Measurements from ENCODE around the gene ZNF579. TPM values are rescaled to one million over a fixed set of nuclear protein-coding genes. Genes with fewer than 3 reads are reported as not detected.

ZNF579 gene
- total and polyA plus RNA-seq, 2 of the 13 experiments (the other 11 are each of a cell fraction or from before 2014, with no cell fraction given), result 2.1 to 2.9 TPM

GRCh38 chr19:55624109-55625003 lies 43.7 kb upstream of the ZNF579 start, which contains the start of gene ZNF784 (continued):
- TF ChIP-seq, protein P1, sequence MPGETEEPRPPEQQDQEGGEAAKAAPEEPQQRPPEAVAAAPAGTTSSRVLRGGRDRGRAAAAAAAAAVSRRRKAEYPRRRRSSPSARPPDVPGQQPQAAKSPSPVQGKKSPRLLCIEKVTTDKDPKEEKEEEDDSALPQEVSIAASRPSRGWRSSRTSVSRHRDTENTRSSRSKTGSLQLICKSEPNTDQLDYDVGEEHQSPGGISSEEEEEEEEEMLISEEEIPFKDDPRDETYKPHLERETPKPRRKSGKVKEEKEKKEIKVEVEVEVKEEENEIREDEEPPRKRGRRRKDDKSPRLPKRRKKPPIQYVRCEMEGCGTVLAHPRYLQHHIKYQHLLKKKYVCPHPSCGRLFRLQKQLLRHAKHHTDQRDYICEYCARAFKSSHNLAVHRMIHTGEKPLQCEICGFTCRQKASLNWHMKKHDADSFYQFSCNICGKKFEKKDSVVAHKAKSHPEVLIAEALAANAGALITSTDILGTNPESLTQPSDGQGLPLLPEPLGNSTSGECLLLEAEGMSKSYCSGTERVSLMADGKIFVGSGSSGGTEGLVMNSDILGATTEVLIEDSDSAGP (CRISPR knock-in tag; IDR thresholded peaks at IDR 0.05; ENCODE audit: borderline replicate concordance), result peak; percentile 29; the same call in 1 of the 2 replicates
- TF ChIP-seq ZUFSP (CRISPR knock-in tag; IDR thresholded peaks at IDR 0.05; ENCODE audit: borderline replicate concordance) (no peak), MTA3 (CRISPR knock-in tag; IDR thresholded peaks at IDR 0.05) (no peak), ONECUT2 (CRISPR knock-in tag; IDR thresholded peaks at IDR 0.05) (no peak), ZNF350 (CRISPR knock-in tag; IDR thresholded peaks at IDR 0.05; ENCODE audit: borderline replicate concordance, low read depth) (peak; percentile 21; the same call in 1 of the 2 replicates), JUN (CRISPR knock-in tag; IDR thresholded peaks at IDR 0.05) (no peak; the same call in 1 of the 2 replicates), MXI1 (IDR thresholded peaks at IDR 0.05; ENCODE audit: borderline replicate concordance, low read depth, low read length) (peak; percentile 53; the same call in 1 of the 3 replicates), IKZF1 (IDR thresholded peaks at IDR 0.05) (no peak), TEF (CRISPR knock-in tag; IDR thresholded peaks at IDR 0.05) (no peak), ARNT2 (CRISPR knock-in tag; IDR thresholded peaks at IDR 0.05; ENCODE audit: low read depth) (peak; percentile 39), TGIF2 (CRISPR knock-in tag; IDR thresholded peaks at IDR 0.05) (0 out of 2 replicates have a peak, but pooled peaks have one; percentile 26), ZNF44 (CRISPR knock-in tag; IDR thresholded peaks at IDR 0.05) (no peak), MXD1 (CRISPR knock-in tag; IDR thresholded peaks at IDR 0.05) (no peak), EED (CRISPR knock-in tag; IDR thresholded peaks at IDR 0.05) (peak; percentile 36; the same call in 1 of the 2 replicates)
- TF ChIP-seq, protein P2, sequence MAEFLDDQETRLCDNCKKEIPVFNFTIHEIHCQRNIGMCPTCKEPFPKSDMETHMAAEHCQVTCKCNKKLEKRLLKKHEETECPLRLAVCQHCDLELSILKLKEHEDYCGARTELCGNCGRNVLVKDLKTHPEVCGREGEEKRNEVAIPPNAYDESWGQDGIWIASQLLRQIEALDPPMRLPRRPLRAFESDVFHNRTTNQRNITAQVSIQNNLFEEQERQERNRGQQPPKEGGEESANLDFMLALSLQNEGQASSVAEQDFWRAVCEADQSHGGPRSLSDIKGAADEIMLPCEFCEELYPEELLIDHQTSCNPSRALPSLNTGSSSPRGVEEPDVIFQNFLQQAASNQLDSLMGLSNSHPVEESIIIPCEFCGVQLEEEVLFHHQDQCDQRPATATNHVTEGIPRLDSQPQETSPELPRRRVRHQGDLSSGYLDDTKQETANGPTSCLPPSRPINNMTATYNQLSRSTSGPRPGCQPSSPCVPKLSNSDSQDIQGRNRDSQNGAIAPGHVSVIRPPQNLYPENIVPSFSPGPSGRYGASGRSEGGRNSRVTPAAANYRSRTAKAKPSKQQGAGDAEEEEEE (CRISPR knock-in tag; IDR thresholded peaks at IDR 0.05; ENCODE audit: borderline replicate concordance), result no peak
- TF ChIP-seq, protein P3, sequence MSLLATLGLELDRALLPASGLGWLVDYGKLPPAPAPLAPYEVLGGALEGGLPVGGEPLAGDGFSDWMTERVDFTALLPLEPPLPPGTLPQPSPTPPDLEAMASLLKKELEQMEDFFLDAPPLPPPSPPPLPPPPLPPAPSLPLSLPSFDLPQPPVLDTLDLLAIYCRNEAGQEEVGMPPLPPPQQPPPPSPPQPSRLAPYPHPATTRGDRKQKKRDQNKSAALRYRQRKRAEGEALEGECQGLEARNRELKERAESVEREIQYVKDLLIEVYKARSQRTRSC (CRISPR knock-in tag; IDR thresholded peaks at IDR 0.05; ENCODE audit: low read depth), result no peak
- TF ChIP-seq, protein P4, sequence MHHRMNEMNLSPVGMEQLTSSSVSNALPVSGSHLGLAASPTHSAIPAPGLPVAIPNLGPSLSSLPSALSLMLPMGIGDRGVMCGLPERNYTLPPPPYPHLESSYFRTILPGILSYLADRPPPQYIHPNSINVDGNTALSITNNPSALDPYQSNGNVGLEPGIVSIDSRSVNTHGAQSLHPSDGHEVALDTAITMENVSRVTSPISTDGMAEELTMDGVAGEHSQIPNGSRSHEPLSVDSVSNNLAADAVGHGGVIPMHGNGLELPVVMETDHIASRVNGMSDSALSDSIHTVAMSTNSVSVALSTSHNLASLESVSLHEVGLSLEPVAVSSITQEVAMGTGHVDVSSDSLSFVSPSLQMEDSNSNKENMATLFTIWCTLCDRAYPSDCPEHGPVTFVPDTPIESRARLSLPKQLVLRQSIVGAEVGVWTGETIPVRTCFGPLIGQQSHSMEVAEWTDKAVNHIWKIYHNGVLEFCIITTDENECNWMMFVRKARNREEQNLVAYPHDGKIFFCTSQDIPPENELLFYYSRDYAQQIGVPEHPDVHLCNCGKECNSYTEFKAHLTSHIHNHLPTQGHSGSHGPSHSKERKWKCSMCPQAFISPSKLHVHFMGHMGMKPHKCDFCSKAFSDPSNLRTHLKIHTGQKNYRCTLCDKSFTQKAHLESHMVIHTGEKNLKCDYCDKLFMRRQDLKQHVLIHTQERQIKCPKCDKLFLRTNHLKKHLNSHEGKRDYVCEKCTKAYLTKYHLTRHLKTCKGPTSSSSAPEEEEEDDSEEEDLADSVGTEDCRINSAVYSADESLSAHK (CRISPR knock-in tag; IDR thresholded peaks at IDR 0.05; ENCODE audit: borderline replicate concordance), result no peak
